Mammary epithelial cell (primary cell): ENCODE results near the gene SATB1.

Source experiments
- EZH2 ChIP-seq: IDR thresholded peaks from 2 replicates; pipeline ENCODE4 v1.6.1; 2012; ENCODE audit warnings: low read length, inconsistent platforms, borderline replicate concordance
- TF ChIP-seq, protein P1 (sequence below), 2 donors: IDR thresholded peaks in 1 of 2; conservative IDR thresholded peaks in 1 of 2; 2 replicates each; pipeline ENCODE4 v1.5.1; 2011 to 2012; ENCODE audit warnings: inconsistent platforms in 2 of 2, low read length in 2 of 2, mild to moderate bottlenecking in 2 of 2, control low read depth in 1 of 2, low read depth in 1 of 2; ENCODE audit not compliant: insufficient read depth in 1 of 2; ENCODE audit errors: extremely low read depth in 1 of 2

DNA sequence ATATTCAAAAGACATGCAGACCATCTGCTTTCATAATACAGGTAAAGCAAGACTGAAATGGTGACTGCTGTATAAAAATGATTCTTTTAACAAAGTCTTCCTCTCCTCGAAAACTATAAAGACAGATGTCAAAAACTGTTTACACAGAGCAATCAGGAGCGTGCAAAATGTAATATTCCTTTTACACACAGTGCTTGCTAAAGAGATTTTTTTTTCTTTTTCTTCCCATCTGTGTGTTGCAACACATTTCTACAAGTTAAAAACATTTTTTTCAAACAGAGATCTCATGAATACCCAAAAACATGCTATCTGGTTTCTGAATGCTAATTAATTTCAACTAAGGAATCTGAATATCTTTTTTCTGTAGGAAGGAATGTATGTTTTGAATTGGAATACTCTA, 22.1 kb downstream of the SATB1 start:
- TF ChIP-seq EZH2, result no peak
- TF ChIP-seq, protein P1, sequence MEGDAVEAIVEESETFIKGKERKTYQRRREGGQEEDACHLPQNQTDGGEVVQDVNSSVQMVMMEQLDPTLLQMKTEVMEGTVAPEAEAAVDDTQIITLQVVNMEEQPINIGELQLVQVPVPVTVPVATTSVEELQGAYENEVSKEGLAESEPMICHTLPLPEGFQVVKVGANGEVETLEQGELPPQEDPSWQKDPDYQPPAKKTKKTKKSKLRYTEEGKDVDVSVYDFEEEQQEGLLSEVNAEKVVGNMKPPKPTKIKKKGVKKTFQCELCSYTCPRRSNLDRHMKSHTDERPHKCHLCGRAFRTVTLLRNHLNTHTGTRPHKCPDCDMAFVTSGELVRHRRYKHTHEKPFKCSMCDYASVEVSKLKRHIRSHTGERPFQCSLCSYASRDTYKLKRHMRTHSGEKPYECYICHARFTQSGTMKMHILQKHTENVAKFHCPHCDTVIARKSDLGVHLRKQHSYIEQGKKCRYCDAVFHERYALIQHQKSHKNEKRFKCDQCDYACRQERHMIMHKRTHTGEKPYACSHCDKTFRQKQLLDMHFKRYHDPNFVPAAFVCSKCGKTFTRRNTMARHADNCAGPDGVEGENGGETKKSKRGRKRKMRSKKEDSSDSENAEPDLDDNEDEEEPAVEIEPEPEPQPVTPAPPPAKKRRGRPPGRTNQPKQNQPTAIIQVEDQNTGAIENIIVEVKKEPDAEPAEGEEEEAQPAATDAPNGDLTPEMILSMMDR (conservative IDR thresholded peaks at IDR 0.05 in 1 of 2, IDR thresholded peaks at IDR 0.05 in 1 of 2; ENCODE audit: extremely low read depth in 1 of 2, insufficient read depth in 1 of 2, low read depth in 1 of 2, low read length in 2 of 2), result no peak
